ENCODE measurements around the gene EXOC8. TPM values are rescaled to one million over a fixed set of nuclear protein-coding genes. Genes with fewer than 3 reads are reported as not detected.

The EXOC8 gene
- total and polyA plus RNA-seq, 2 donors from 2014 or later = 4.3 to 17.7 TPM

- DNase-seq (no peak), FAIRE-seq (no peak)
- H3K9ac ChIP-seq (ENCODE audit: low read length in 3 of 3) = no peak overlapping the region
- no peaks in the 10 kb centered on the region for H3K4me1 ChIP-seq (ENCODE audit: control insufficient read depth in 2 of 3, insufficient read depth in 2 of 3, low read depth in 1 of 3, low read length in 3 of 3)
- no peak for TF ChIP-seq CTCF (IDR thresholded peaks at IDR 0.05; ENCODE audit: borderline replicate concordance, extremely low read depth, insufficient read depth)
- intact Hi-C loops (cut with DNase I) = no loop called here
- H3K36me3 ChIP-seq (ENCODE audit: control insufficient read depth in 2 of 3, insufficient read depth in 3 of 3, low read length in 3 of 3) = no peaks in the 10 kb centered on the region
- H3K27ac ChIP-seq (ENCODE audit: low read depth in 2 of 2, low read length in 2 of 2) = no peak overlapping the region
- no peak overlapping the region for H3K4me3 ChIP-seq (ENCODE audit: low read length in 3 of 3)
- no peaks in the 10 kb centered on the region for H3K27me3 ChIP-seq (ENCODE audit: control insufficient read depth, insufficient read depth, low read length)
- no peaks in the 10 kb centered on the region for H3K9me3 ChIP-seq (ENCODE audit: control insufficient read depth in 2 of 3, insufficient read depth in 1 of 3, low read length in 3 of 3)
Observed at GRCh38 chr1:231327617-231328016, 10.0 kb downstream of the EXOC8 start.

- no peak for DNase-seq
- intact Hi-C loops (cut with DNase I) = no loop called here
- Histone ChIP-seq H3K27ac (ENCODE audit: low read depth in 2 of 2, low read length in 2 of 2) (no peak overlapping the region), H3K4me1 (ENCODE audit: control insufficient read depth in 2 of 3, insufficient read depth in 2 of 3, low read depth in 1 of 3, low read length in 3 of 3) (no peaks in the 10 kb centered on the region), H3K36me3 (ENCODE audit: control insufficient read depth in 2 of 3, insufficient read depth in 3 of 3, low read length in 3 of 3) (no peaks in the 10 kb centered on the region), H3K9me3 (ENCODE audit: control insufficient read depth in 2 of 3, insufficient read depth in 1 of 3, low read length in 3 of 3) (no peaks in the 10 kb centered on the region), H3K9ac (ENCODE audit: low read length in 3 of 3) (no peak overlapping the region), H3K4me3 (ENCODE audit: low read length in 3 of 3) (no peak overlapping the region), H3K27me3 (ENCODE audit: control insufficient read depth, insufficient read depth, low read length) (no peaks in the 10 kb centered on the region)
- no peak for FAIRE-seq
- no peak for TF ChIP-seq CTCF (IDR thresholded peaks at IDR 0.05; ENCODE audit: borderline replicate concordance, extremely low read depth, insufficient read depth)
Observed at GRCh38 chr1:231326248-231326647, 11.4 kb downstream of the EXOC8 start.

- Histone ChIP-seq H3K36me3 (ENCODE audit: control insufficient read depth in 2 of 3, insufficient read depth in 3 of 3, low read length in 3 of 3) (no peaks in the 10 kb centered on the region), H3K9ac (ENCODE audit: low read length in 3 of 3) (no peak overlapping the region), H3K27ac (ENCODE audit: low read depth in 2 of 2, low read length in 2 of 2) (no peak overlapping the region), H3K9me3 (ENCODE audit: control insufficient read depth in 2 of 3, insufficient read depth in 1 of 3, low read length in 3 of 3) (no peaks in the 10 kb centered on the region), H3K4me1 (ENCODE audit: control insufficient read depth in 2 of 3, insufficient read depth in 2 of 3, low read depth in 1 of 3, low read length in 3 of 3) (no peaks in the 10 kb centered on the region), H3K27me3 (ENCODE audit: control insufficient read depth, insufficient read depth, low read length) (no peaks in the 10 kb centered on the region), H3K4me3 (ENCODE audit: low read length in 3 of 3) (no peak overlapping the region)
- DNase-seq (no peak), FAIRE-seq (no peak)
- intact Hi-C loops (cut with DNase I) = no loop called here
- TF ChIP-seq CTCF (IDR thresholded peaks at IDR 0.05; ENCODE audit: borderline replicate concordance, extremely low read depth, insufficient read depth) = no peak
Observed at GRCh38 chr1:231324660-231325059, 13.0 kb downstream of the EXOC8 start.

GRCh38 chr1:231322880-231323530 lies 14.6 kb downstream of the EXOC8 start:
- H3K4me1 ChIP-seq (ENCODE audit: control insufficient read depth in 2 of 3, insufficient read depth in 2 of 3, low read depth in 1 of 3, low read length in 3 of 3) = no peaks in the 10 kb centered on the region
- H3K27me3 ChIP-seq (ENCODE audit: control insufficient read depth, insufficient read depth, low read length) = no peaks in the 10 kb centered on the region
- no peaks in the 10 kb centered on the region for H3K9me3 ChIP-seq (ENCODE audit: control insufficient read depth in 2 of 3, insufficient read depth in 1 of 3, low read length in 3 of 3)
- no peaks in the 10 kb centered on the region for H3K36me3 ChIP-seq (ENCODE audit: control insufficient read depth in 2 of 3, insufficient read depth in 3 of 3, low read length in 3 of 3)
- FAIRE-seq (no peak), DNase-seq (no peak)
- intact Hi-C loops (cut with DNase I) = no loop called here
- no peak overlapping the region for H3K9ac ChIP-seq (ENCODE audit: low read length in 3 of 3)
- no peak overlapping the region for H3K4me3 ChIP-seq (ENCODE audit: low read length in 3 of 3)
- no peak overlapping the region for H3K27ac ChIP-seq (ENCODE audit: low read depth in 2 of 2, low read length in 2 of 2)
- TF ChIP-seq CTCF (IDR thresholded peaks at IDR 0.05; ENCODE audit: borderline replicate concordance, extremely low read depth, insufficient read depth) = no peak

All from kidney (tissue), 14 donors.